KMS-11 (cell line): Measurements from ENCODE around the gene ST6GALNAC6.

Source experiments
- H2AFZ ChIP-seq: fragments of 200-600 bp; sonication (generic); 2 replicates; pipeline ENCODE4 v1.6.1; 2016; ENCODE audit warnings: antibody characterized with exemption, mixed run types, low read depth
- H3K27ac ChIP-seq: fragments of 200-600 bp; sonication (generic); 2 replicates; pipeline ENCODE4 v1.6.1; 2016; ENCODE audit warnings: mild to moderate bottlenecking, mixed run types
- H3K27me3 ChIP-seq: fragments of 200-600 bp; sonication (generic); 2 replicates; pipeline ENCODE4 v1.6.1; 2017; ENCODE audit warnings: mild to moderate bottlenecking, low read depth, mixed run types, moderate library complexity; ENCODE audit not compliant: insufficient read depth
- H3K36me3 ChIP-seq: fragments of 200-600 bp; sonication (generic); 2 replicates; pipeline ENCODE4 v1.6.1; 2017; ENCODE audit warnings: mild to moderate bottlenecking, mixed run types; ENCODE audit not compliant: insufficient read depth
- H3K4me1 ChIP-seq: fragments of 200-600 bp; sonication (generic); 2 replicates; pipeline ENCODE4 v1.6.1; 2016; ENCODE audit warnings: mild to moderate bottlenecking, low read depth, mixed run types; ENCODE audit not compliant: poor library complexity, severe bottlenecking
- H3K4me2 ChIP-seq: fragments of 200-600 bp; sonication (generic); 2 replicates; pipeline ENCODE4 v1.7.0; 2016; ENCODE audit warnings: mild to moderate bottlenecking, mixed run types
- H3K4me3 ChIP-seq: fragments of 200-600 bp; sonication (generic); IDR thresholded peaks from 2 replicates; pipeline ENCODE4 v1.6.1; 2017; ENCODE audit warnings: low read depth, low read length, mixed read lengths; ENCODE audit not compliant: insufficient read depth
- H3K79me2 ChIP-seq: fragments of 200-600 bp; sonication (generic); 2 replicates; pipeline ENCODE4 v1.6.1; 2016; ENCODE audit warnings: low read depth, mixed run types; ENCODE audit not compliant: insufficient read depth
- H3K9ac ChIP-seq: fragments of 200-600 bp; sonication (generic); 2 replicates; pipeline ENCODE4 v1.6.1; 2016; ENCODE audit warnings: mild to moderate bottlenecking, mixed run types
- H4K20me1 ChIP-seq: fragments of 200-600 bp; sonication (generic); 2 replicates; pipeline ENCODE4 v1.6.1; 2016; ENCODE audit warnings: mild to moderate bottlenecking, mixed run types; ENCODE audit not compliant: insufficient read depth
- TF ChIP-seq, protein P1 (sequence below): fragments of 200-600 bp; sonication (generic); conservative IDR thresholded peaks from 2 replicates; pipeline ENCODE4 v1.6.1; 2017; ENCODE audit warnings: low read depth, mild to moderate bottlenecking, antibody characterized with exemption, low read length, moderate library complexity, mixed read lengths

Gene ST6GALNAC6

DNA sequence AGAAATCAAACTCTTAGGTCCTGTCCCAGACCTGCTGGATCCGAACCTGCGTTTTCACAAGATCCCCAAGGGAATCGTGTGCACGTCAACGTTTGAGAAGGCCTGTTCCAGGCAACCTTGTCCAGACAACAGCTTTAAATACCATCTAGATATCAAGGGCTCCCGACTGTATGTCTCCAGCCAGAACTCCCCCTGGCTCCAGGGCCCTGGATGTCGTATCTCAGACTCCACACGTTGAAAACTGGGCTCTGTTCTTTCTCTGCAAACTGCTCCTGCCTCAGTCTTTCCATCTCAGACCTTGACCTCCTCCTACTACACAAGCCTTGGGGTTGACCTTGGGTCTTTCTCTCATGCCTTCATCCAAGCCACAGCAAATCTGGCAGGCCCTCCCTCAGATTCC is 39.1 kb downstream of the ST6GALNAC6 start:
- Histone ChIP-seq H3K27me3 (no peaks in the 10 kb centered on the region), H3K4me3 (no peak overlapping the region), H3K27ac (no peak overlapping the region), H3K79me2 (no peaks in the 10 kb centered on the region), H2AFZ (no peak overlapping the region), H4K20me1 (no peaks in the 10 kb centered on the region), H3K4me2 (no peak overlapping the region), H3K36me3 (no peaks in the 10 kb centered on the region), H3K9ac (no peak overlapping the region), H3K4me1 (no peaks in the 10 kb centered on the region)
- TF ChIP-seq, protein P1, sequence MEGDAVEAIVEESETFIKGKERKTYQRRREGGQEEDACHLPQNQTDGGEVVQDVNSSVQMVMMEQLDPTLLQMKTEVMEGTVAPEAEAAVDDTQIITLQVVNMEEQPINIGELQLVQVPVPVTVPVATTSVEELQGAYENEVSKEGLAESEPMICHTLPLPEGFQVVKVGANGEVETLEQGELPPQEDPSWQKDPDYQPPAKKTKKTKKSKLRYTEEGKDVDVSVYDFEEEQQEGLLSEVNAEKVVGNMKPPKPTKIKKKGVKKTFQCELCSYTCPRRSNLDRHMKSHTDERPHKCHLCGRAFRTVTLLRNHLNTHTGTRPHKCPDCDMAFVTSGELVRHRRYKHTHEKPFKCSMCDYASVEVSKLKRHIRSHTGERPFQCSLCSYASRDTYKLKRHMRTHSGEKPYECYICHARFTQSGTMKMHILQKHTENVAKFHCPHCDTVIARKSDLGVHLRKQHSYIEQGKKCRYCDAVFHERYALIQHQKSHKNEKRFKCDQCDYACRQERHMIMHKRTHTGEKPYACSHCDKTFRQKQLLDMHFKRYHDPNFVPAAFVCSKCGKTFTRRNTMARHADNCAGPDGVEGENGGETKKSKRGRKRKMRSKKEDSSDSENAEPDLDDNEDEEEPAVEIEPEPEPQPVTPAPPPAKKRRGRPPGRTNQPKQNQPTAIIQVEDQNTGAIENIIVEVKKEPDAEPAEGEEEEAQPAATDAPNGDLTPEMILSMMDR, result no peak

DNA sequence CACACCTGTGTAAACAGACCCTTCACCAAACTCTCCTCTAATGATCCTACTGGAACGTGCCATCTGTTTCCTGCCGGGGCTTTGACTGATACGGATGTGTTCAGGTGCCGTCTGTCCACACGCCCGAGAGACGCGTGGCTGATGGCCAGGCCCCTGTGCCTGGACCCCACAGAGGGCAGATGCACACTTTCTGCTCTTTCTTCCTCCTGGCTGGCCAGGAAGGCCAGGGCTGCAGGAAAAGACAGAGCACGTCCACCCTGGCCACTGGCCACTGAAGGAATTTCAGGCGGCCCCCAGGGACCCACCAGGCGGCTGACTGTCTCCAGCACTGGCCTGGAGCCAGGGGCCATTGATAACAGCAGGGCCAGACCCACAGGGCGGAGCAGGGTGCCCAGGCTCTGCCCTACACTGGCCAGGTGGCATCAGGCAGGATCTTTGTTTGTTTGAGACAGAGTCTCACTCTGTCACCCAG is 41.3 kb downstream of the ST6GALNAC6 start:
- no peak overlapping the region for H3K4me2 ChIP-seq
- no peak overlapping the region for H3K27ac ChIP-seq
- H3K27me3 ChIP-seq, result no peaks in the 10 kb centered on the region
- TF ChIP-seq, protein P1, result no peak
- H2AFZ ChIP-seq, result no peak overlapping the region
- no peaks in the 10 kb centered on the region for H4K20me1 ChIP-seq
- H3K79me2 ChIP-seq, result no peaks in the 10 kb centered on the region
- no peaks in the 10 kb centered on the region for H3K4me1 ChIP-seq
- no peak overlapping the region for H3K9ac ChIP-seq
- H3K4me3 ChIP-seq, result no peak overlapping the region
- H3K36me3 ChIP-seq, result no peaks in the 10 kb centered on the region

DNA sequence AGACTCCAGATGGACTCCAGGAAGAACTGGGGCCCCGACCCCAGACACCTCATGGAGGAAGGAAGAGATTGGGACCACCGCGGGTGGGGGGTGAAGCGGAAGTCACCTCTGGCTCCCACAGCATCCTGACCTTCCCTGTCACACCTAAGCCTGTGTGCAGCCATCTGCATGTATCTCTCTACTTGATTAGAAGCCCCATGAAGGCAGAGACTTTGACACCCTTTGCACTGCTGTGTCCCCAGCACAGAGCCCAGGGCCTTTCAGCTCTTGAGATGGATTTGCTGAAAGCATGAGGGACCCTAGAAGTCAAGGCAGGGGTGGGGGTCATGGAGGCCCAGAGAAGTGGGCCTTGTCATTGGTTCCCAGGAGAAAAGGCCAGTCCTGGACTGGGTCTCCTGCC is 42.1 kb downstream of the ST6GALNAC6 start:
- H3K27ac ChIP-seq, result no peak overlapping the region
- no peaks in the 10 kb centered on the region for H3K4me1 ChIP-seq
- H3K9ac ChIP-seq, result no peak overlapping the region

DNA sequence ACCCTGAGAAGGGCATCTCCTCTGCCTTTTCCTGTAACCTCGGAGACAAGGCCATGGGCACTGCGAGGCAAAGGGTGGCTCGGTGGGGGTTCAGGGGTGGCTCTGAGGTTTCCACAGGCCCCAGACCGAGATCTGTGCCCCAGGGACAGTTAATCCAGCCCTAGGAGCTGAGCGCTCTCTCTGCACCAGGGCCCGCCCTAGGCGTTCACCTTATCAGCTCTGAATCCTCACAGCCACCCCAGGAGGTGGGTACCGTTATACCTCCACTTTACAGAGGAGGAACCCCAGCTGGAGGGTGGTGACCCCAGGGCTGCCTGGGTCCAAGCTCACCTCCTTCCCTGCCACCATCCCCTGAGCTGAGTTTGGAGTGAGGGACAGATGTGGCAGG is 42.7 kb downstream of the ST6GALNAC6 start:
- H3K4me2 ChIP-seq, result no peak overlapping the region
- H4K20me1 ChIP-seq, result no peaks in the 10 kb centered on the region
- H3K9ac ChIP-seq, result no peak overlapping the region
- H3K4me1 ChIP-seq, result no peaks in the 10 kb centered on the region
- no peak overlapping the region for H3K27ac ChIP-seq
- no peaks in the 10 kb centered on the region for H3K79me2 ChIP-seq
- TF ChIP-seq, protein P1, result no peak
- H3K4me3 ChIP-seq, result no peak overlapping the region
- H3K27me3 ChIP-seq, result no peaks in the 10 kb centered on the region
- H3K36me3 ChIP-seq, result no peaks in the 10 kb centered on the region
- no peak overlapping the region for H2AFZ ChIP-seq

More for the DNA sequence above, 42.1 kb downstream of the ST6GALNAC6 start:
- Histone ChIP-seq H2AFZ (no peak overlapping the region), H3K27me3 (no peaks in the 10 kb centered on the region), H3K79me2 (no peaks in the 10 kb centered on the region), H3K36me3 (no peaks in the 10 kb centered on the region), H3K4me2 (no peak overlapping the region), H3K4me3 (no peak overlapping the region), H4K20me1 (no peaks in the 10 kb centered on the region)
- TF ChIP-seq, protein P1, result no peak
